ENCODE results near the gene IL2RA. TPM values are rescaled to one million over a fixed set of nuclear protein-coding genes. Genes with fewer than 3 reads are reported as not detected.

IL2RA gene
- total and polyA plus RNA-seq, 3 donors from 2014 or later: 0.62 to 1.0 TPM; not detected in 1

DNA sequence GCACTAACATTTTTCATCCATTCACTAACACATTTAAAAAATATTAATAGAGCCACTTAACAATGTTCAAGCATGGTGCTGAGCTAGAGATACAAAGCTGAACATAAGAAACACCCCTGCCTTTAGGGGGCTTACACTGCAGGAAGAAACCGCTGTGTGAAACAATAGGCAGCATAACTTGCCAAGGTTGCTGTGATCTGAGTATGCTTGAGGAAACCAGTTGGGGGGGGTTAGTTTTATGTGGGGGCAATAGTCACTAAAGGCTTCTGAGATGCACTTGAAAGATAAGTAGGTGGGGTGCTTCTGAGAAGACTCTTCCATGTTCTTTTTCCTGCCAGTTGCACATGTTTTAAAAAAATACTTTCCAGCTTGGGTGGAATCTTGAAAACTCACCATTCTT is 29.5 kb upstream of the IL2RA start:
- intact Hi-C loops (cut with DNase I; ENCODE audit: low total_unique reads): no loop called here
- no peaks in the 10 kb centered on the region for H3K27me3 ChIP-seq
- H3K9me3 ChIP-seq: no peaks in the 10 kb centered on the region
- no peak for DNase-seq
- H3K27ac ChIP-seq: no peak overlapping the region
- TF ChIP-seq POLR2A (IDR thresholded peaks at IDR 0.05): no peak
- TF ChIP-seq, protein P1, sequence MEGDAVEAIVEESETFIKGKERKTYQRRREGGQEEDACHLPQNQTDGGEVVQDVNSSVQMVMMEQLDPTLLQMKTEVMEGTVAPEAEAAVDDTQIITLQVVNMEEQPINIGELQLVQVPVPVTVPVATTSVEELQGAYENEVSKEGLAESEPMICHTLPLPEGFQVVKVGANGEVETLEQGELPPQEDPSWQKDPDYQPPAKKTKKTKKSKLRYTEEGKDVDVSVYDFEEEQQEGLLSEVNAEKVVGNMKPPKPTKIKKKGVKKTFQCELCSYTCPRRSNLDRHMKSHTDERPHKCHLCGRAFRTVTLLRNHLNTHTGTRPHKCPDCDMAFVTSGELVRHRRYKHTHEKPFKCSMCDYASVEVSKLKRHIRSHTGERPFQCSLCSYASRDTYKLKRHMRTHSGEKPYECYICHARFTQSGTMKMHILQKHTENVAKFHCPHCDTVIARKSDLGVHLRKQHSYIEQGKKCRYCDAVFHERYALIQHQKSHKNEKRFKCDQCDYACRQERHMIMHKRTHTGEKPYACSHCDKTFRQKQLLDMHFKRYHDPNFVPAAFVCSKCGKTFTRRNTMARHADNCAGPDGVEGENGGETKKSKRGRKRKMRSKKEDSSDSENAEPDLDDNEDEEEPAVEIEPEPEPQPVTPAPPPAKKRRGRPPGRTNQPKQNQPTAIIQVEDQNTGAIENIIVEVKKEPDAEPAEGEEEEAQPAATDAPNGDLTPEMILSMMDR (IDR thresholded peaks at IDR 0.05): no peak
- 31 to 39% methylated on average over 1 of the region's 1 CpG for WGBS, 2 donors
- peaks cover 34% of the 10 kb centered on the region for H3K4me1 ChIP-seq
- no peaks in the 10 kb centered on the region for H3K36me3 ChIP-seq (ENCODE audit: low read depth, missing control alignments)
- H3K4me3 ChIP-seq: no peak overlapping the region

DNA sequence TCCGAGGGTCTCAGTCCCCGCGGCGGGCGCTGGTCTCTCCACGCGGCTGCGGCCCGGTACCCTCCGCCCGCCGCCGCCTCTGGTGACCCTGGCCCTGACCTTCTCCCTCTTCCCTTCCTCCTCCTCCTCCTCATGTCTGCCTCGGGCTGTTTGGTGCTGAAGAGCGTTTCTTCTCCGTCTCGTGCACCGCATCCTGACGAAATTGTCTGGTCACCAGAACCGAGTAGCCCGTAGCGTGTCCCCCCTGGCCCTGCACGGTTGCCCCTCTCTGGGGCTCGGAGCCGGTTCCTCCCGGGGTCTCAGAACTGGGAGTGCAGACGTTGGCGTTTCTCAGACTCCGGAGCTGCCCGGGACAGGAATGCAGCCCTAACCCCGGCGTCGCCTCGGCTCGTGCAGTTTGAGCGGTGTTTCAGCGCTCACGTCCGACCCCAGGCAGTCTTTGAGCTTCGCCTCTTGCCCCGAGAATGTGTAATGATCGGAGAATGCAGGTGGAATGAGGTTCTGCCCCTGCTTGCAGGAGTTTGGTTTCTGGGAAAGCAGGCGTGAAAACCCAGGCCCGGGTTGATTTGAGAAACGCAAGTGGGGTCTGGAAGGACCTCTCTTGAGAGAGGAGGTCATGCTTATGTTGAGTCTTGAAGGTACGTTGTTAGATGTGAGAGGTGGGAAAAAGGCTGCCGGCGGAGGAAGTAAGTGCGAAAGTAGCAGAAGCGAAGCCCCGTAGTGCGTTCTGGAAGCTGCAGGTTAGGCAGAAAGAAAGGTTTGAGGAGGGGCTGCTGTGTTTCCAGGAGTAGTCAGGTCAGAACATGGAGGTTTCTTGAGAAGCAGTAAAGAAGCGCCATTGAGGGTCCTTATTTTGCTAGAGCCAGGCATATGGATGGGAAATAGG is 27.4 kb upstream of the IL2RA start:
- Histone ChIP-seq H3K36me3 (ENCODE audit: low read depth, missing control alignments) (no peaks in the 10 kb centered on the region), H3K27ac (peak overlapping the region; percentile 16 to 87), H3K9me3 (no peaks in the 10 kb centered on the region), H3K4me1 (peaks cover 30% of the 10 kb centered on the region), H3K27me3 (no peaks in the 10 kb centered on the region), H3K4me3 (peak overlapping the region; percentile 94 to 98)
- TF ChIP-seq POLR2A (IDR thresholded peaks at IDR 0.05): no peak
- TF ChIP-seq, protein P1 (IDR thresholded peaks at IDR 0.05): no peak
- 0 to 1% methylated on average over 41 to 53 of the region's 53 CpGs for WGBS, 2 donors
- peak; percentile 40 for DNase-seq
- intact Hi-C loops (cut with DNase I; ENCODE audit: low total_unique reads): no loop called here

DNA sequence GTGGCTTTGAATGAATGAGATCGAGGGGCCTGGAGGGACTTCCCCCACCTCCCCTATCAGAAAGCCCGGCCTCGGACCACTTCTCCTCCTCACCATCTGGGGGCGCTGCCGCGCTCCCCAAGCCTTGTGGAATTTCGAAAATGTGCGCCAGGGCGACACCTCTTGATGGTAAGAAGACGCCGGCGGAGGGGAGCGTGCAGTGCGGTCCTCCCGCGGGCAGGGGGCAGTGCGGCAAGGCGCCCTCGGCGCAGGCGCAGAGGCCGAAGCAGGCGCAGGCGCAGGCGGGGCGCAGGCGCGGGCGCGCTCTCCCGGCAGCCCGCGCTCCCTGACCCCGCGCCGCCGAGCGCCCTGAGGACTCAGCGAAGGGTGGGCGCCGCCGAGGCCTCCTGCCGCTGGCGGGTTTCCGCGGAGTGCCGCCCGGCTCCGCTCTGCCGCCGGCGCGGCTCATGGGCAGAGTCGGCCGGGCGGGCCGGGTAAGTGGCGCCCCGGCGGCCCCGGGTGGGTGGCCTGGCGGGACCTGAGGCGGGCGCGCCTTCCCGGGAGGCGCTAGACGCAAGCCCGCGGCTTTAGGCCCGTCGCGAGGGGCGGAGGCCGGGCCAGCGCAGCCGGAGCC is 26.7 kb upstream of the IL2RA start, which contains the start of gene RBM17:
Gene RBM17, plus strand, starts transcription at position 314 of the 613 bp plus-strand sequence. CDS start 8,032 bp downstream, outside the sequence.
- peaks cover 30% of the 10 kb centered on the region for H3K4me1 ChIP-seq
- intact Hi-C loops (cut with DNase I; ENCODE audit: low total_unique reads): no loop called here

DNA sequence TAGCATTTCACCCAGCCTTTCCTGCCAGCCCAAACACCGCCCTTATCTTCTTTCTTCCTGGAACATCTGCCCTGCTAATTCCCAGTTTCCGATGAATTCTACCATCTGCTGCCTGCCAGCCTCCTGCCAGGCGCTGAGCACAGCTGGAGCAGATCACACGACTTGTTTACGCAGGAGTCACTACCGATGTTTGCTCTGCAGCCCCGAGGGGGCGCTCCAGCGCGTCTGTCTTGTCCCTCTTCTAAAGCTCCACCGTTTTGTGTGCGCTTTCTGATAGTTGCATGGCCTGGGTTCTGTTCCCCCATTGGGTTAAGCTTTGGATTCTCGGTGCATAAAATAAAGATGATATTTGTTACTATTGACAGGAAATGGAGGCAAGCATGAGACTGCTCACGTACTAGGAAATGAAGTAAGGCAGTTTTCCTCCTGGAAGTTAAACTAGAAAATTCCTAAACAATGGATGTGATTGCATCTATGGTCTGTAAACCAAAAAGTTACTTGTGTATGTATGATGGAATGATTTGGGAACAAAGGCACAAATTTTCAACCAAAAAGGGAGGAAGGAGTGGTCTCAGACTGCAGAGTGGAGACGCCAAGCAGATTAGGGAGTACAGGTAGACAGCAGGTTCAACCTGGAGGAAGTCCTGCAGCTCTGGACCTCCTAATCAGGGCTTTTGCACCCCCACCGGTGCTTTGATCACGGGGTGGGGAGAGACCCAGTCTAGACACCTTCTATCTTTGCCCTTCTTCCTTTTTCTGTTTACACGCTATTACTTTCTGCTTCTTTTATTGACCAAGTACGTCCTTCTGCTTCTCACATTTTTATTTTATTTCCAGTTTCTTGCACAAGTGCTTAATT is 24.4 kb upstream of the IL2RA start:
- no peaks in the 10 kb centered on the region for H3K36me3 ChIP-seq (ENCODE audit: low read depth, missing control alignments)
- H3K4me1 ChIP-seq: peaks cover 31% of the 10 kb centered on the region
- WGBS, 2 donors: 17 to 20% methylated on average over 19 of the region's 19 CpGs
- H3K4me3 ChIP-seq: no peak overlapping the region
- peak; percentile 95 for DNase-seq
- no peaks in the 10 kb centered on the region for H3K27me3 ChIP-seq
- intact Hi-C loops (cut with DNase I; ENCODE audit: low total_unique reads): no loop called here
- no peak overlapping the region for H3K27ac ChIP-seq
- no peak for TF ChIP-seq POLR2A (IDR thresholded peaks at IDR 0.05)
- TF ChIP-seq, protein P1 (IDR thresholded peaks at IDR 0.05): peak; percentile 71 to 77 (median 73)
- no peaks in the 10 kb centered on the region for H3K9me3 ChIP-seq

More for the DNA sequence above, 26.7 kb upstream of the IL2RA start, which contains the start of gene RBM17:
- DNase-seq: peak; percentile 99
- H3K36me3 ChIP-seq (ENCODE audit: low read depth, missing control alignments): no peaks in the 10 kb centered on the region
- H3K9me3 ChIP-seq: no peaks in the 10 kb centered on the region
- H3K4me3 ChIP-seq: peak within 1 kb of the TSS; percentile 94 to 98
- 0% methylated on average over 4 to 48 of the region's 77 CpGs for WGBS, 2 donors
- H3K27ac ChIP-seq: peak within 1 kb of the TSS; percentile 16 to 87
- TF ChIP-seq, protein P1 (IDR thresholded peaks at IDR 0.05): peak; percentile 99 to 100 (median 100)
- no peak for TF ChIP-seq POLR2A (IDR thresholded peaks at IDR 0.05)
- H3K27me3 ChIP-seq: no peaks in the 10 kb centered on the region

All from testis (tissue), 3 donors.